IMR-90 (cell line): Measurements from ENCODE around the gene TIMM21. TPM values are rescaled to one million over a fixed set of nuclear protein-coding genes. Genes with fewer than 3 reads are reported as not detected.

Experiments
- ATAC-seq: fragments of 200-7000 bp; cut with Tn5 transposase; 2 replicates; pipeline ENCODE4 v1.9.1; 2020; ENCODE audit warnings: low read depth, mild to moderate bottlenecking, moderate library complexity
- BruUV-seq: library from RNA; stranded (reverse); fragments of 400-500 nt; replicated peaks from 2 replicates; lab custom pipeline; 2021; lab: Mats Ljungman, UMichigan
- CTCF ChIA-PET: fragments of 300-600 bp; formaldehyde crosslinking; extraction: SDS; loops from one replicate; lab custom pipeline; 2021; ENCODE audit warnings: antibody characterized with exemption; lab: Yijun Ruan, JAX
- POLR2A ChIA-PET: fragments of 300-600 bp; sonication (Branson Sonifier 250); formaldehyde crosslinking; loops from one replicate; lab custom pipeline; 2022; ENCODE audit warnings: antibody characterized with exemption; ENCODE audit not compliant: unreplicated experiment; lab: Charles Lee
- DNase-seq: peaks from one replicate; pipeline ENCODE4 v3.0.0; 2013
- H2AFZ ChIP-seq: replicated peaks from 2 replicates; pipeline ENCODE3; 2013; ENCODE audit warnings: low read length, mild to moderate bottlenecking; ENCODE audit not compliant: poor library complexity
- H2AK5ac ChIP-seq: 2 replicates; pipeline ENCODE4 v1.6.1; 2013; ENCODE audit warnings: low read depth, low read length, inconsistent platforms
- H2AK9ac ChIP-seq: replicated peaks from 2 replicates; pipeline ENCODE3; 2013; ENCODE audit warnings: mild to moderate bottlenecking, low read depth, low read length, moderate library complexity; ENCODE audit not compliant: poor library complexity
- H2BK120ac ChIP-seq: 2 replicates; pipeline ENCODE4 v1.6.1; 2013; ENCODE audit warnings: low read depth, low read length, inconsistent platforms
- H2BK15ac ChIP-seq: 3 replicates; pipeline ENCODE4 v1.6.1; 2013; ENCODE audit warnings: low read depth, low read length, inconsistent platforms
- H2BK20ac ChIP-seq: 2 replicates; pipeline ENCODE4 v1.6.1; 2013; ENCODE audit warnings: low read depth, mild to moderate bottlenecking, inconsistent platforms, low read length, moderate library complexity
- H2BK5ac ChIP-seq: 2 replicates; pipeline ENCODE4 v1.6.1; 2013; ENCODE audit warnings: mild to moderate bottlenecking, low read depth, low read length, inconsistent platforms; ENCODE audit not compliant: poor library complexity, severe bottlenecking
- H3K14ac ChIP-seq: replicated peaks from 2 replicates; pipeline ENCODE4 v1.6.1; 2013; ENCODE audit warnings: low read depth, low read length, inconsistent platforms
- H3K18ac ChIP-seq: 2 replicates; pipeline ENCODE4 v1.6.1; 2013; ENCODE audit warnings: low read depth, low read length, control low read depth
- H3K23ac ChIP-seq: 2 replicates; pipeline ENCODE4 v1.6.1; 2013; ENCODE audit warnings: low read depth, low read length, inconsistent platforms
- H3K27ac ChIP-seq: 2 replicates; pipeline ENCODE4 v1.5.1; 2013; ENCODE audit warnings: mild to moderate bottlenecking, control low read depth, low read length; ENCODE audit not compliant: insufficient read depth
- H3K27me3 ChIP-seq: 2 replicates; pipeline ENCODE4 v1.6.1; 2013; ENCODE audit warnings: low read length; ENCODE audit not compliant: control insufficient read depth, insufficient read depth
- H3K36me3 ChIP-seq: 2 replicates; pipeline ENCODE4 v1.6.1; 2013; ENCODE audit warnings: low read length, mixed read lengths; ENCODE audit not compliant: control insufficient read depth, insufficient read depth
- H3K4ac ChIP-seq: 2 replicates; pipeline ENCODE4 v1.6.1; 2013; ENCODE audit warnings: low read depth, low read length, inconsistent platforms
- H3K4me1 ChIP-seq: 2 replicates; pipeline ENCODE4 v1.6.1; 2013; ENCODE audit warnings: low read length, mixed read lengths; ENCODE audit not compliant: control insufficient read depth, insufficient read depth
- H3K4me2 ChIP-seq: 2 replicates; pipeline ENCODE4 v1.6.1; 2013; ENCODE audit warnings: low read depth, mild to moderate bottlenecking, control low read depth, low read length, moderate library complexity
- H3K4me3 ChIP-seq: 2 replicates; pipeline ENCODE4 v1.5.1; 2013; ENCODE audit warnings: low read depth, mild to moderate bottlenecking, control low read depth, low read length, moderate library complexity; ENCODE audit not compliant: insufficient read depth
- H3K56ac ChIP-seq: 2 replicates; pipeline ENCODE4 v1.6.1; 2013; ENCODE audit warnings: low read length, inconsistent platforms; ENCODE audit not compliant: insufficient read depth; ENCODE audit errors: extremely low read depth
- H3K79me1 ChIP-seq, 2 experiments: 2 replicates each; pipeline ENCODE4 v1.6.1; 2013; ENCODE audit warnings: low read length in 2 of 2, inconsistent platforms in 1 of 2, low read depth in 1 of 2
- H3K9ac ChIP-seq: 2 replicates; pipeline ENCODE4 v1.6.1; 2013; ENCODE audit warnings: low read depth, low read length, control low read depth
- H3K9me1 ChIP-seq: 2 replicates; pipeline ENCODE4 v1.6.1; 2013; ENCODE audit warnings: low read length, inconsistent platforms; ENCODE audit not compliant: insufficient read depth
- H3K9me3 ChIP-seq: 2 replicates; pipeline ENCODE4 v1.6.1; 2013; ENCODE audit warnings: low read length; ENCODE audit not compliant: control insufficient read depth, insufficient read depth
- H4K20me1 ChIP-seq: 2 replicates; pipeline ENCODE4 v1.6.1; 2013; ENCODE audit warnings: low read length, inconsistent platforms; ENCODE audit not compliant: insufficient read depth
- H4K5ac ChIP-seq: 2 replicates; pipeline ENCODE4 v1.6.1; 2013; ENCODE audit warnings: mild to moderate bottlenecking, low read depth, low read length, control low read depth
- H4K8ac ChIP-seq, 2 experiments: 2 replicates each; pipeline ENCODE4 v1.6.1; 2013; ENCODE audit warnings: low read depth in 2 of 2, low read length in 2 of 2, control low read depth in 1 of 2, inconsistent platforms in 1 of 2
- H4K91ac ChIP-seq: 2 replicates; pipeline ENCODE4 v1.6.1; 2013; ENCODE audit warnings: low read depth, low read length, inconsistent platforms; ENCODE audit not compliant: insufficient read depth
- BHLHE40 ChIP-seq: fragments of 150-350 bp; IDR thresholded peaks from 2 replicates; pipeline ENCODE4 v1.6.1; 2016; ENCODE audit warnings: mild to moderate bottlenecking, low read depth, low read length
- CEBPB ChIP-seq: IDR thresholded peaks from 2 replicates; pipeline ENCODE4 v1.6.1; 2012; ENCODE audit warnings: low read depth, low read length, improper control_type of control experiment
- FOS ChIP-seq: fragments of 150-350 bp; IDR thresholded peaks from 2 replicates; pipeline ENCODE4 v1.6.1; 2016; ENCODE audit warnings: low read depth, low read length
- MXI1 ChIP-seq: IDR thresholded peaks from 2 replicates; pipeline ENCODE4 v1.6.1; 2012; ENCODE audit warnings: low read depth, mild to moderate bottlenecking, low read length, moderate library complexity, borderline replicate concordance
- WGBS, 2 experiments: methylation state at CpG; one replicate each; pipeline versions ENCODE4 v1.1.5 to v1.1.7; 2013; ENCODE audit warnings: missing lambda C conversion rate in 2 of 2; ENCODE audit not compliant: insufficient read length in 1 of 2; ENCODE audit errors: extremely low coverage in 2 of 2; 5-methylcytosine and 5-hydroxymethylcytosine counted together
- dilution Hi-C: fragments of 300-500 bp; cut with HindIII; formaldehyde crosslinking; loops from one replicate; pipeline ENCODE4 v1.14.3; 2018; ENCODE audit warnings: low sequenced_read_pairs; ENCODE audit not compliant: unreplicated experiment
- in situ Hi-C: fragments of 300-500 bp; cut with MboI; formaldehyde crosslinking; loops from 3 replicates; pipeline ENCODE4 v1.14.3; 2019; ENCODE audit warnings: low sequenced_read_pairs, inconsistent platforms, mixed read lengths
- intact Hi-C: fragments of 100-400 bp; cut with micrococcal nuclease; formaldehyde crosslinking; loops from 2 replicates; pipeline ENCODE4 v1.10.0; 2022
- polyA plus RNA-seq, 3 experiments: library from polyadenylated mRNA; depleted of rRNA; stranded (reverse); fragments of >200 nt; gene quantifications; 2 replicates each; pipeline ENCODE4 v1.2.3, GENCODE V29; 2012; ENCODE audit warnings: low replicate concordance in 1 of 3
- total RNA-seq: library from RNA; depleted of rRNA; stranded (reverse); fragments of >200 nt; gene quantifications from 2 replicates; pipeline ENCODE4 v1.2.3, GENCODE V29; 2012
- TF ChIP-seq, protein P1 (sequence below): fragments of 150-350 bp; IDR thresholded peaks from 2 replicates; pipeline ENCODE4 v1.6.1; 2017; ENCODE audit warnings: mild to moderate bottlenecking, antibody characterized with exemption, low read length, low read depth
- TF ChIP-seq, protein P2 (sequence below): conservative IDR thresholded peaks from 2 replicates; pipeline ENCODE4 v1.5.1; 2012; ENCODE audit warnings: mild to moderate bottlenecking, low read depth, low read length, improper control_type of control experiment

The TIMM21 gene
- total and polyA plus RNA-seq, 2 of the 4 experiments (the other 2 are of a cell fraction) = 42.8 to 52.7 TPM

DNA sequence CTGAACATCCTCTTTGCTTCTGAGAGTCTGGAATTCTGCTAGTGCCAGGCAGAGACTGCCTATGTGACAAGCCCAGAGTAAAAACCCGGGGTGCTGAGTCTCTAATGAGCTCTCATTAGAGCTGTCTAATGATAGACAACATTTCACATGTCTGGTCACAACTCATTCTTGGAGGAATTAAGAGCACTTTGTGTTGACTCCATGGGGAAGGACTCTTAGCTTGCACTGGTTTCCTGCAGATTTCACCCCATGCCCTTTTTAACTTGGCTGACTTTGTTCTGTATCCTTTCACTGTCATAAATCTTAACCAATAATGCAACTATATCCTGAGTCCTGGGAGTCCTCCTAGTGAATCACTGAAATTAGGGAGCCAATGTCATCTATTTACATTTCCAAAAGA, 34.2 kb upstream of the TIMM21 start:
- peak overlapping the region; percentile 58 for H3K14ac ChIP-seq
- H4K91ac ChIP-seq = peak overlapping the region; percentile 44; the same call in 1 of the 2 replicates
- peak overlapping the region; percentile 62 for H2BK20ac ChIP-seq
- peak overlapping the region; percentile 70 for H2BK120ac ChIP-seq
- intact Hi-C loops = loop anchor here (10.0 kb wide), 3 partner anchors 599 to 1239 kb away; no protein-coding TSS in a partner anchor
- no peak for ATAC-seq
- H2AFZ ChIP-seq = peak overlapping the region; percentile 69
- H3K18ac ChIP-seq = peak overlapping the region; percentile 39; the same call in 1 of the 2 replicates
- in situ Hi-C loops = no loop called here
- H2BK5ac ChIP-seq = peak overlapping the region; percentile 96
- peaks cover 7% of the 10 kb centered on the region; the same call in 1 of the 2 replicates for H3K9me1 ChIP-seq
- H3K4me2 ChIP-seq = peak overlapping the region; percentile 0; the same call in 1 of the 2 replicates
- no peak overlapping the region for H3K4me3 ChIP-seq
- no peak overlapping the region for H3K9ac ChIP-seq
- H3K27me3 ChIP-seq = no peaks in the 10 kb centered on the region
- H3K36me3 ChIP-seq = no peaks in the 10 kb centered on the region
- peak overlapping the region; percentile 57; the same call in 1 of the 2 replicates for H2AK5ac ChIP-seq
- peaks cover 11% of the 10 kb centered on the region for H3K4me1 ChIP-seq
- H3K4ac ChIP-seq = peak overlapping the region; percentile 66
- no peak overlapping the region for H3K56ac ChIP-seq
- TF ChIP-seq BHLHE40 (no peak), CEBPB (no peak), MXI1 (no peak), FOS (no peak)
- TF ChIP-seq, protein P1, sequence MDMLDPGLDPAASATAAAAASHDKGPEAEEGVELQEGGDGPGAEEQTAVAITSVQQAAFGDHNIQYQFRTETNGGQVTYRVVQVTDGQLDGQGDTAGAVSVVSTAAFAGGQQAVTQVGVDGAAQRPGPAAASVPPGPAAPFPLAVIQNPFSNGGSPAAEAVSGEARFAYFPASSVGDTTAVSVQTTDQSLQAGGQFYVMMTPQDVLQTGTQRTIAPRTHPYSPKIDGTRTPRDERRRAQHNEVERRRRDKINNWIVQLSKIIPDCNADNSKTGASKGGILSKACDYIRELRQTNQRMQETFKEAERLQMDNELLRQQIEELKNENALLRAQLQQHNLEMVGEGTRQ = no peak
- TF ChIP-seq, protein P2, sequence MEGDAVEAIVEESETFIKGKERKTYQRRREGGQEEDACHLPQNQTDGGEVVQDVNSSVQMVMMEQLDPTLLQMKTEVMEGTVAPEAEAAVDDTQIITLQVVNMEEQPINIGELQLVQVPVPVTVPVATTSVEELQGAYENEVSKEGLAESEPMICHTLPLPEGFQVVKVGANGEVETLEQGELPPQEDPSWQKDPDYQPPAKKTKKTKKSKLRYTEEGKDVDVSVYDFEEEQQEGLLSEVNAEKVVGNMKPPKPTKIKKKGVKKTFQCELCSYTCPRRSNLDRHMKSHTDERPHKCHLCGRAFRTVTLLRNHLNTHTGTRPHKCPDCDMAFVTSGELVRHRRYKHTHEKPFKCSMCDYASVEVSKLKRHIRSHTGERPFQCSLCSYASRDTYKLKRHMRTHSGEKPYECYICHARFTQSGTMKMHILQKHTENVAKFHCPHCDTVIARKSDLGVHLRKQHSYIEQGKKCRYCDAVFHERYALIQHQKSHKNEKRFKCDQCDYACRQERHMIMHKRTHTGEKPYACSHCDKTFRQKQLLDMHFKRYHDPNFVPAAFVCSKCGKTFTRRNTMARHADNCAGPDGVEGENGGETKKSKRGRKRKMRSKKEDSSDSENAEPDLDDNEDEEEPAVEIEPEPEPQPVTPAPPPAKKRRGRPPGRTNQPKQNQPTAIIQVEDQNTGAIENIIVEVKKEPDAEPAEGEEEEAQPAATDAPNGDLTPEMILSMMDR = no peak
- peak overlapping the region; percentile 34; the same call in 1 of the 3 replicates for H2BK15ac ChIP-seq
- peak overlapping the region; percentile 15 to 66; a peak in 3 of 4 replicates for H4K8ac ChIP-seq
- peak; percentile 24 for DNase-seq
- no peak overlapping the region for H2AK9ac ChIP-seq
- H3K79me1 ChIP-seq = no peaks in the 10 kb centered on the region
- peak overlapping the region; percentile 48; the same call in 1 of the 2 replicates for H3K23ac ChIP-seq
- ChIA-PET CTCF (interaction anchor here (0.7 to 1.3 kb wide), 3 partner anchors 25 to 239 kb away, joined by 3 to 6 read pairs (median 3); no protein-coding TSS in a partner anchor), POLR2A (interaction anchor here (0.6 kb wide), 1 partner anchor 83 kb away, joined by 5 read pairs; no protein-coding TSS in a partner anchor)
- dilution Hi-C loops = no loop called here
- BruUV-seq = no TSS peak
- no peaks in the 10 kb centered on the region for H4K20me1 ChIP-seq
- peak overlapping the region; percentile 4; the same call in 1 of the 2 replicates for H3K27ac ChIP-seq
- H3K9me3 ChIP-seq = peaks cover 3% of the 10 kb centered on the region; the same call in 1 of the 2 replicates
- peak overlapping the region; percentile 19; the same call in 1 of the 2 replicates for H4K5ac ChIP-seq
- no CpG with 5 or more reads among the region's 1 CpG for WGBS, 2 experiments
